ENCODE data around the gene SETD1A.

Gene SETD1A

DNA sequence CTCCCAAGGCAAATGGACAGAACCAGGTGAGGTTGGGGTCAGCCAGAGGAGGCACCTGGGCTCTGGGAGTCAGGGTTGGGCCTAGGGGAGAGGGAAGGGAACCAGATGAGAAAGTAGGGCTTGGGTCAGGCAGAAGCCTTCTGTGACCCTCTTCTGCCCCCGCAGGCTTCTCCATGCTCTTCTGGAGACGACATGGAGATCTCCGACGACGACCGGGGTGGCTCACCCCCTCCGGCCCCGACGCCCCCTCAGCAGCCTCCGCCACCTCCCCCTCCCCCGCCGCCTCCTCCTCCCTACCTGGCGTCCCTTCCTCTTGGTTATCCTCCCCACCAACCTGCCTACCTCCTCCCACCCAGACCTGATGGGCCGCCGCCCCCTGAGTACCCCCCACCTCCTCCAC is 7.9 kb downstream of the SETD1A start:
- no peak overlapping the region for H3K4me3 ChIP-seq (ENCODE audit: low read depth, low read length)
- ChIA-PET POLR2A (no interaction called here), CTCF (interaction anchor here (0.9 to 11.0 kb wide), 4 partner anchors 12 to 177 kb away, joined by 3 to 98 read pairs (median 4); partner anchors contain the start of gene HSD3B7)
- TF ChIP-seq, protein P1, sequence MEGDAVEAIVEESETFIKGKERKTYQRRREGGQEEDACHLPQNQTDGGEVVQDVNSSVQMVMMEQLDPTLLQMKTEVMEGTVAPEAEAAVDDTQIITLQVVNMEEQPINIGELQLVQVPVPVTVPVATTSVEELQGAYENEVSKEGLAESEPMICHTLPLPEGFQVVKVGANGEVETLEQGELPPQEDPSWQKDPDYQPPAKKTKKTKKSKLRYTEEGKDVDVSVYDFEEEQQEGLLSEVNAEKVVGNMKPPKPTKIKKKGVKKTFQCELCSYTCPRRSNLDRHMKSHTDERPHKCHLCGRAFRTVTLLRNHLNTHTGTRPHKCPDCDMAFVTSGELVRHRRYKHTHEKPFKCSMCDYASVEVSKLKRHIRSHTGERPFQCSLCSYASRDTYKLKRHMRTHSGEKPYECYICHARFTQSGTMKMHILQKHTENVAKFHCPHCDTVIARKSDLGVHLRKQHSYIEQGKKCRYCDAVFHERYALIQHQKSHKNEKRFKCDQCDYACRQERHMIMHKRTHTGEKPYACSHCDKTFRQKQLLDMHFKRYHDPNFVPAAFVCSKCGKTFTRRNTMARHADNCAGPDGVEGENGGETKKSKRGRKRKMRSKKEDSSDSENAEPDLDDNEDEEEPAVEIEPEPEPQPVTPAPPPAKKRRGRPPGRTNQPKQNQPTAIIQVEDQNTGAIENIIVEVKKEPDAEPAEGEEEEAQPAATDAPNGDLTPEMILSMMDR (IDR thresholded peaks at IDR 0.05; ENCODE audit: insufficient read depth, low read length, missing control alignments): no peak
- DNase-seq (ENCODE audit: low read depth, low spot score): no peak

GRCh38 chr16:30966033-30966619 is 8.6 kb downstream of the SETD1A start:
- POLR2A ChIA-PET: no interaction called here
- no peak for DNase-seq (ENCODE audit: low read depth, low spot score)
- CTCF ChIA-PET: interaction anchor here (2.1 to 11.0 kb wide), 2 partner anchors 13 to 18 kb away, joined by 4 to 98 read pairs; partner anchors contain the start of gene HSD3B7

GRCh38 chr16:30967795-30968194 is 10.2 kb downstream of the SETD1A start:
- CTCF ChIA-PET: interaction anchor here (0.9 to 11.0 kb wide), 2 partner anchors 10 to 16 kb away, joined by 3 to 98 read pairs; partner anchors contain the start of genes HSD3B7 and SETD1A
- TF ChIP-seq, protein P1 (IDR thresholded peaks at IDR 0.05; ENCODE audit: insufficient read depth, low read length, missing control alignments): no peak
- POLR2A ChIA-PET: no interaction called here
- no peak overlapping the region for H3K4me3 ChIP-seq (ENCODE audit: low read depth, low read length)
- DNase-seq (ENCODE audit: low read depth, low spot score): no peak

More at GRCh38 chr16:30966033-30966619, 8.6 kb downstream of the SETD1A start:
- TF ChIP-seq, protein P1 (IDR thresholded peaks at IDR 0.05; ENCODE audit: insufficient read depth, low read length, missing control alignments): no peak
- no peak overlapping the region for H3K4me3 ChIP-seq (ENCODE audit: low read depth, low read length)

DNA sequence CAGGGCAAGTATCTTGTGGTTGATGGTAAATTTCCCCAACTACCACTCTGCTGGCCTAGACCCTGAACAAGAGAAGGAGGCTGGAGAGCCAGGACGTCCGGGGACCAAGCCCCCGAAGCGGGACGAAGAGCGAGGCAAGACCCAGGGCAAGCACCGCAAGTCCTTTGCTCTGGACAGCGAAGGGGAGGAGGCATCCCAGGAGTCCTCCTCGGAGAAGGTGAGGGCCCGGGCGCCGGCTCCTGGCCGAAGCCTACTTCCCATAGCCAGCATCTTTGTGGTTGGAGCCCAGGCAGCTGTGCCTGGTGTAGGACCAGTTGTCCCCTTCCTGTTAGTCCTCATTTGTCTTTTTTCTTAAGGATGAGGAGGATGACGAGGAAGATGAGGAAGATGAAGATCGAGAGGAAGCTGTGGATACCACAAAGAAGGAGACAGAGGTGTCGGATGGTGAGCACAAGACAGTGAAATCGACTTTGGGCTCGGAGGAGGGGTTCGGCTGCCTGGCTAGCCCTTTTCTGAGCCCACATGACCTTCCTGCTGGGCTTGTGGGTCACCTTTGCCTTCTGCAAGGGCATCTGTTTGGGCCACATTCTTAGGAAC is 11.8 kb downstream of the SETD1A start:
- DNase-seq (ENCODE audit: low read depth, low spot score): no peak
- TF ChIP-seq, protein P1 (IDR thresholded peaks at IDR 0.05; ENCODE audit: insufficient read depth, low read length, missing control alignments): no peak
- ChIA-PET CTCF (interaction anchor here (1.1 to 11.0 kb wide), 4 partner anchors 8 to 173 kb away, joined by 3 to 98 read pairs (median 4); partner anchors contain the start of gene HSD3B7), POLR2A (interaction anchor here (1.1 kb wide), 1 partner anchor 211 kb away, joined by 5 read pairs; no protein-coding TSS in a partner anchor)
- H3K4me3 ChIP-seq (ENCODE audit: low read depth, low read length): no peak overlapping the region

DNA sequence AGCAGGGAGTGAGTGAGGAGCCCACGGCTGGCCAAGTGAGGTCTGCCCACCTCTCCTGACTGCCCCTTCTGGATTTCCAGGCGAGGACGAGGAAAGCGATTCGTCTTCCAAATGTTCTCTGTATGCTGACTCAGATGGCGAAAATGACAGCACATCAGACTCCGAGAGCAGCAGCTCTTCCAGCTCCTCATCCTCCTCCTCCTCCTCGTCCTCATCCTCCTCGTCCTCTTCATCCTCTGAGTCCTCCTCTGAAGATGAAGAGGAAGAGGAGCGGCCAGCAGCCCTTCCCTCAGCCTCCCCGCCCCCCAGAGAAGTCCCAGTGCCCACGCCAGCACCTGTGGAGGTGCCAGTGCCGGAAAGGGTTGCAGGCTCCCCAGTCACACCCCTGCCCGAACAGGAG is 13.7 kb downstream of the SETD1A start:
- POLR2A ChIA-PET: interaction anchor here (1.1 kb wide), 1 partner anchor 13 kb away, joined by 3 read pairs; no protein-coding TSS in a partner anchor

More for the DNA sequence above, 13.7 kb downstream of the SETD1A start:
- no peak for DNase-seq (ENCODE audit: low read depth, low spot score)
- CTCF ChIA-PET: interaction anchor here (0.6 to 11.0 kb wide), 3 partner anchors 13 to 472 kb away, joined by 3 to 98 read pairs (median 4); partner anchors contain the start of gene HSD3B7
- no peak overlapping the region for H3K4me3 ChIP-seq (ENCODE audit: low read depth, low read length)
- TF ChIP-seq, protein P1 (IDR thresholded peaks at IDR 0.05; ENCODE audit: insufficient read depth, low read length, missing control alignments): no peak

All from AG04449 (cell line).